HUES48 (cell line): Measurements from ENCODE around the gene SLC46A2.

ENCODE experiments used
- H3K27ac ChIP-seq: one replicate; pipeline ENCODE4 v1.7.0; 2013; ENCODE audit warnings: low read depth, low read length, inconsistent platforms
- H3K27me3 ChIP-seq: 2 replicates; pipeline ENCODE4 v1.6.1; 2013; ENCODE audit warnings: mild to moderate bottlenecking, low read length; ENCODE audit not compliant: control insufficient read depth, insufficient read depth
- H3K36me3 ChIP-seq: 2 replicates; pipeline ENCODE4 v1.6.1; 2013; ENCODE audit warnings: low read length; ENCODE audit not compliant: control insufficient read depth, insufficient read depth
- H3K4me1 ChIP-seq: 2 replicates; pipeline ENCODE4 v1.6.1; 2013; ENCODE audit warnings: mild to moderate bottlenecking, low read length; ENCODE audit not compliant: control insufficient read depth, insufficient read depth
- H3K4me3 ChIP-seq: 2 replicates; pipeline ENCODE4 v1.5.1; 2013; ENCODE audit warnings: mild to moderate bottlenecking, low read depth, low read length
- H3K9ac ChIP-seq: 2 replicates; pipeline ENCODE4 v1.6.1; 2013; ENCODE audit warnings: mild to moderate bottlenecking, low read depth, low read length, moderate library complexity
- H3K9me3 ChIP-seq: 2 replicates; pipeline ENCODE4 v1.6.1; 2013; ENCODE audit warnings: low read length; ENCODE audit not compliant: control insufficient read depth, insufficient read depth

Gene SLC46A2

DNA sequence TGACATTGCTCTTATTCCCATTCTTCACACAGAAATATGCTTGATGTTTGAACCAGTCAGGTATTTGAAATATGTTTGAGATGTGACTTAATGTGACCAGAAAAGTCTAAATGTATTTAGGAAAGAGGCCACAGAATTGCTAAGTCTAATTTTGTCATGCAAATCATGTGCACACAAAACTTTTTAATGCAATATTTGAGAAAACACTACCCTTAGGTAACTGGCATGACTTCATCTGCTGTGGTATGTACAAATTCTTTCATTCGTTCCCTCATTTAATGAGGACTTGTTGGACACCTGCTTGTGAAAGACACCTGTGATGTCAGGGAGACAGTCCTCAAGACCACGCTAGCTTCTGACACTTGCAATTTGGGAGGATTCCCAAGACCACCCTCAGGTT is 21.1 kb upstream of the SLC46A2 start:
- Histone ChIP-seq H3K9ac (no peak overlapping the region), H3K4me1 (no peaks in the 10 kb centered on the region), H3K9me3 (0 out of 2 replicates have a peak, but pooled peaks cover 5% of the 10 kb centered on the region), H3K27me3 (no peaks in the 10 kb centered on the region; the same call in 1 of the 2 replicates), H3K36me3 (no peaks in the 10 kb centered on the region), H3K4me3 (no peak overlapping the region), H3K27ac (no peak overlapping the region)

DNA sequence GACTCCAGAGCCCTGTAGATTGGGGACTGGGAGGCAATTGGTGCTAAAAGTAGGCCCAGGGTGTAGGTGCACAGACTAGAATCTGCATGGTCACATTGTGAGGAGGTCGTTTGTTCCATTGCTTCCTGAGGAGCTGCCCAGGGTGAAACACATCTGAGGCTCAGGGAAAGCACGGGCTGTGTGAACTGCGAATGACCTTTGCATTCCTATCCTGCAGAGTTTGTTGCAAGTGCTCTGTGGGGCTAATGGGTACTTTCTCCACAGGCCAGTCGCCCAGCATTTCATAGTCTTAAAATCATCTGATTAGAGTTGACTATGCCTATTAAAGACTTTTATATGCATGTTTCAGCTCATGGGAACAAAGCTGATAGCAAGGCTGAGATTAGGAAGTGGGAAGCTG is 14.4 kb upstream of the SLC46A2 start:
- H3K4me1 ChIP-seq, result no peaks in the 10 kb centered on the region
- no peak overlapping the region for H3K4me3 ChIP-seq
- no peaks in the 10 kb centered on the region for H3K36me3 ChIP-seq
- no peak overlapping the region for H3K27ac ChIP-seq
- H3K9me3 ChIP-seq, result no peaks in the 10 kb centered on the region
- H3K9ac ChIP-seq, result no peak overlapping the region
- H3K27me3 ChIP-seq, result 0 out of 2 replicates have a peak, but pooled peaks cover 3% of the 10 kb centered on the region

DNA sequence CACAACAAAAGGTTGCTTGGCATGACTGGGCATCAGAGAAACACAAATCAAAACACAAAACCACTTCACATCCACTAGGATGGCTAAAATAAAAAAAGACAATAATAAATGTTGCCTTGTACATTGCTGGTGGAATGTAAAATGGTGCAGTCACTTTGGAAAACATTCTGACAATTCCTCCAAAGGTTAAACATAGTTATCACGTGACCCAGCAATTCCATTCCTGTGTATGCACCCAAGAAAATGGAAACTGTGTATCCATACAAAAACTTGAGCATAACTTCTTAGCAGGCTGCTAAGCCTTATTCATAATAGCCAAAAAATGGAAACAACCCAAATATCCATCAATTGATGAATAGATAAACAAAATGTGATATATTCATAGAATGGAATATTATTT is 10.2 kb upstream of the SLC46A2 start:
- Histone ChIP-seq H3K27me3 (0 out of 2 replicates have a peak, but pooled peaks cover 3% of the 10 kb centered on the region), H3K36me3 (no peaks in the 10 kb centered on the region), H3K4me1 (no peaks in the 10 kb centered on the region), H3K9me3 (no peaks in the 10 kb centered on the region), H3K4me3 (no peak overlapping the region), H3K9ac (no peak overlapping the region), H3K27ac (no peak overlapping the region)

DNA sequence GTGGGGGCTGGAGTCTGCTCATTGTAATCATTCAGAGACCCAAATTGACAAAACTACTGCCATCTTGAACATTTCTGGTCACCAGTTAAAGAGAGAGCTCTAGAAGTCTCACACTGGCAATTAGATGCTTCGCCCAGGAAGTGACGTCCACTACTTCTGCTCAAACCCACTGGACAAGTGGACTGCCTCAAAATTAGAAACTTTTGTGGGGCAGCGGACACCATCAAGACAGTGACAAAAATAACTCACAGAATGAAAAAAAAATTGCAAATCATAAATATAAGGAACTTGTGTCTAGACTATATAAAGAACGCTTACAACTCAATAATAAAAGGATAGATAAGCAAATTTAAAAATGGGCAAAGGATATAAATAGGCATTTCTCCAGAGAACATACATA is 9.8 kb upstream of the SLC46A2 start:
- Histone ChIP-seq H3K4me3 (no peak overlapping the region), H3K9me3 (no peaks in the 10 kb centered on the region), H3K27ac (no peak overlapping the region), H3K9ac (no peak overlapping the region), H3K36me3 (no peaks in the 10 kb centered on the region), H3K27me3 (0 out of 2 replicates have a peak, but pooled peaks cover 3% of the 10 kb centered on the region), H3K4me1 (no peaks in the 10 kb centered on the region)

DNA sequence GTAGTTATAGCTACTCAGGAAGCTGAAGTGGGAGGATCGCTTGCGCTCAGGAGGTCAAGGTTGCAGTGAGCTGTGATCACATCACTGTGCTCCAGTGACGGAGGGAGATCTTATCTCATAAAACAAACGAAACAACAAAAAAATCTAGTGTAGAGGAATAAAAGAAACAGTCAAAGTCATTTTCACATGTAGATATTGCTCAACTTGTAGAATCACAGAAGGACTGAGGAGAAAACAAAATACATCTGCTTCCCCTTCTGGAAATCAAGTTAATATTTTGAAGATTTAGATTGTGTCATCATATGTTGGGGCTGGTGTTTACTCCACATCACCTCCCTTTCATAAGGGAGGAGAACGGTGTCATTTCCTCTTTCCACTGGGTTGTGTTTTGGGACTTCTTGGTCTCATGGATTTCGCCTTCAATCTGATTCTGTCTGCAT is 8.2 kb upstream of the SLC46A2 start:
- no peak overlapping the region for H3K9ac ChIP-seq
- no peak overlapping the region for H3K27ac ChIP-seq
- no peaks in the 10 kb centered on the region for H3K4me1 ChIP-seq
- H3K27me3 ChIP-seq, result 0 out of 2 replicates have a peak, but pooled peaks cover 3% of the 10 kb centered on the region
- no peaks in the 10 kb centered on the region for H3K9me3 ChIP-seq
- no peaks in the 10 kb centered on the region for H3K36me3 ChIP-seq
- H3K4me3 ChIP-seq, result no peak overlapping the region

DNA sequence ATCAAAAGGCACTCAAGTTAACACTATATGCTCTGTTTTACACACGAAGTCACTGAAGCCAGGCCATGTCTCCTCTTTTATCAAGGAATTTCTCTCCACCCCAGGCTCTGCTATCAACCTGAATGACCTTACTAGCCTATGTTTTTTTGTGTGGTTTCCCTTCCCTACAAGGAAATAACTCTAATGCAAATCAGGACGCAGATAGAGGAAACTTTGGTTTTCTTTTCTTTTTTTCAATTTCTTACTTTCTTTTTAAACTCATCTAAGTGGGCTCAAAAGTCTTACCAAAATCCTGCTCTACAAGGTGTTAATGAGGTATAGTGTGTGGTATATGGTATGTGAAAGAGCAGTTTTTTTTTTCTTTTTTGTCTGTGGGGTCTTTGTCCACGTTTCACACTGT is 5.5 kb upstream of the SLC46A2 start:
- H3K27ac ChIP-seq, result no peak overlapping the region
- H3K27me3 ChIP-seq, result peaks cover 16% of the 10 kb centered on the region

DNA sequence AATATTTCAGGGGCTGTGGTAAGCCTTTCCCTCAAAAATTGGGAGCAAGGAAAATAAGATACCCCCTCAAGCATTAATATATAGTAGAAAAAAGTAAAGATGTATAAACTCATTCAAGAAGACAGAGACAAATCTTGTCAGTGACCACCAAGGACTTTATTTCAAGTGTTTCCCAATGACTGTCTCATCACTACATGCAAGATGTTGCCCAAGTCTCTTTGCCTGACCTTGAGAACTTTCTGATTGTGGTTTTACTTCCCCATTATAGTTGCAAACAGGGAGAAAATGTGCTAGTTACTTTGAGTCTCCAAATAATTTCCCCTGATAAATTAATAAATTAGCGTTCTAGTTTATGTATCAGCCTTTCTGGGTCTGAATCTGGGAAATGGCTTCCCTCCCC is 4.0 kb upstream of the SLC46A2 start:
- Histone ChIP-seq H3K9ac (no peak overlapping the region), H3K4me1 (no peaks in the 10 kb centered on the region), H3K9me3 (no peaks in the 10 kb centered on the region), H3K27me3 (peaks cover 30% of the 10 kb centered on the region), H3K27ac (no peak overlapping the region), H3K4me3 (no peak overlapping the region), H3K36me3 (no peaks in the 10 kb centered on the region)

More for the DNA sequence above, 5.5 kb upstream of the SLC46A2 start:
- Histone ChIP-seq H3K9ac (no peak overlapping the region), H3K4me1 (no peaks in the 10 kb centered on the region), H3K4me3 (no peak overlapping the region), H3K36me3 (no peaks in the 10 kb centered on the region), H3K9me3 (no peaks in the 10 kb centered on the region)

DNA sequence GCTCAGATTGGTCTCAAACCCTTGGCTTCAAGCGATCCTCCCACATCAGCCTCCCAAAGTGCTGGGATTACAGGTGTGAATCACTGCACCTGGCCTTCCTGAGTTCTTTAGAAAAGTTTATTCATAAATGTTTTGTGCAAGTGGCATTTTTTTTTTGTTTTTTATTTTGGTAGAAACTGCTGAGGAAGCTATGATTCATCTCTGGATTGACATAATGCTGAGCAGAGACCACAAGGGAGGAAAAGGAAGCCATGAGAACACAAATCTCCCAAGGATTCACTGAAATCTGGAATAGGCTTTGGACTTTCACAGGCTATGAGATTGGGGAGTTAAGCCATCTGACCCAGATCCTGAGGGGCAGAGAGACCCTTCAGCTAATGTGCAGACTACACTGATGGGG is 3.4 kb upstream of the SLC46A2 start:
- no peak overlapping the region for H3K9ac ChIP-seq

DNA sequence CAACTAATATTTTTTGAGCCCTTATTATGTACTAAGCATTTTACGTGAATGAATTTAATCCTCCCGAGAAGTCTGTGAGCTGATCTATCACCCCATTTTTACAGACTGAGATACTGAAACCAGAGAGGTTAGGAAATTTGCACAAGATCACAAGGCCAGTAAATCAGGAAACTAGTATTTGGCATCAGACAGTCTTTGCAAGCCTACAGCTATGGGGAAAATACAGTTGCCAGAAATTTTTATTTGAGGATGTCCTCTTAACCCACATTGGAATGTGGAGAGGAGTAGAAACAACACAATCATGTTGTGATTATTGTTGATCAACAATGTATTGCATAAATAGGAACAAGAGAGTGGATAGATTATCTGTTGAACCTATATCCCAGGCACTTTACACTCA is 2.3 kb upstream of the SLC46A2 start:
- H3K9ac ChIP-seq, result no peak overlapping the region
- H3K4me3 ChIP-seq, result no peak overlapping the region
- H3K27ac ChIP-seq, result no peak overlapping the region
- H3K36me3 ChIP-seq, result no peaks in the 10 kb centered on the region
- peaks cover 39% of the 10 kb centered on the region for H3K27me3 ChIP-seq
- no peaks in the 10 kb centered on the region for H3K4me1 ChIP-seq
- no peaks in the 10 kb centered on the region for H3K9me3 ChIP-seq

More for the DNA sequence above, 3.4 kb upstream of the SLC46A2 start:
- Histone ChIP-seq H3K27me3 (peaks cover 37% of the 10 kb centered on the region), H3K4me3 (no peak overlapping the region), H3K27ac (no peak overlapping the region), H3K36me3 (no peaks in the 10 kb centered on the region), H3K4me1 (no peaks in the 10 kb centered on the region), H3K9me3 (no peaks in the 10 kb centered on the region)

DNA sequence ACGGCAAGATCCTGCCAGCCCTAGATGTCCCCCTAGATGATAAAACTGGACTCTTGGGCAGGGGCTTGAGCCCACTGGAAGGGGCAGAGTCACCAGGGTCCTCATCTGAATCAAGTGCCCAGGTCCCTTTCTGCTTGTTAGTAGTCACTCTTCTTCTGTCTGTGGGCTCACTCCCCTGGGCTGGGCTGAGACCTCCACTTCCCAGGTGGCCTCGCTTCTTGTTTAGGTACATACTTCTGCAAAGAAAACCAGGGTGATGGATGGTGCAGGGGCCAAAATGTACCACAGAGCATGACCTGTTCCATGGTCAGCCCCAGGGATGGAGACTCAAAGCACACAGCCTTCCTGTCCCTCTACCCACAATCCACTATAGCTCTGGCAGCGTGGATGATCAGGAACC is 845 bp upstream of the SLC46A2 start:
- Histone ChIP-seq H3K27me3 (peaks cover 39% of the 10 kb centered on the region), H3K27ac (no peak overlapping the region), H3K9ac (no peak overlapping the region), H3K36me3 (no peaks in the 10 kb centered on the region), H3K4me1 (no peaks in the 10 kb centered on the region), H3K9me3 (no peaks in the 10 kb centered on the region), H3K4me3 (no peak overlapping the region)

DNA sequence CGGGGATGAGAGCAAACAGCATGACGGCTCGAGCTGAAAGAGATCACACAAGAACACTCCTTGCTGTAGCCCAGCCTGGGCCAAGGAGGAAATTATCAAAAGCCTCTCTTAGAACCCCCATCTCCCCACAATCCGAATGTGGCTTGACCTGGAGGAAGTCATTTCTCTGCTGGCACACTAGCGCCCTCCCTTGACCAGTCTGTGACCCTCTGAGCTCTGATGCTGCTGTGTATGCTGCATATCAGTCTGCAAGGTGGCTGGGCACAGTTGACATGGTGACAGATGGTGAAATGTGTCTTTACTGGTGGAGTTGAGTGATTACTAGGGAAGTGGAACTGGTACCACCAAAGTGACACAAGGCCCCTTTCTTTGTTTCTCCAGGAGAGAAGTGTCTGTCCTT is 3.3 kb downstream of the SLC46A2 start:
- H3K36me3 ChIP-seq, result no peaks in the 10 kb centered on the region
- H3K27ac ChIP-seq, result no peak overlapping the region
- H3K4me3 ChIP-seq, result no peak overlapping the region
- H3K9ac ChIP-seq, result no peak overlapping the region
- peaks cover 34% of the 10 kb centered on the region for H3K27me3 ChIP-seq
- H3K4me1 ChIP-seq, result peaks cover 5% of the 10 kb centered on the region; the same call in 1 of the 2 replicates
- no peaks in the 10 kb centered on the region for H3K9me3 ChIP-seq

DNA sequence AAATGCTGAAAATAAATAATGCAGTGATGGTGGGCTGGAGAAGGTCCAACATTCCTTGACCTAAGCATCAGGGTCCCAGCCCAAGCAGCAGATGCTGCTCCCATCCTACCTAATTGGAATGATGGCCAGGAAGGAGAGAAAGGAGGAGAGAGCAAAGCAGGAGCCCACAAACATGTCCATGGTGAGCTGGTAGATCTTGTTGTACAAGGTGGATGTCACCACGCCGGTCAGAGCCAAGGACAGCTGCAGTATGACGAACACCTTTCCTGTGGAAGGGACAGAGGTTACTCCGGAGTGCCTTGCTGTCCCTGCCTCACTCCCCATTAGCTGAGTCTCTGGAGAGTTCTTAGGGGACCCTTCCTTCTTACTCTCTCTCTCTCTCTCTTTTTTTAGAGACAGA is 4.3 kb downstream of the SLC46A2 start:
- no peak overlapping the region for H3K27ac ChIP-seq
- H3K9ac ChIP-seq, result no peak overlapping the region
- no peaks in the 10 kb centered on the region for H3K9me3 ChIP-seq
- peaks cover 25% of the 10 kb centered on the region for H3K27me3 ChIP-seq
- H3K4me1 ChIP-seq, result peaks cover 5% of the 10 kb centered on the region; the same call in 1 of the 2 replicates
- no peaks in the 10 kb centered on the region for H3K36me3 ChIP-seq
- no peak overlapping the region for H3K4me3 ChIP-seq
